IMR-90 (cell line): Measurements from ENCODE around the gene TENM3. TPM values are rescaled to one million over a fixed set of nuclear protein-coding genes. Genes with fewer than 3 reads are reported as not detected.
A peak's percentile ranks its signal among the peaks of the same experiment; 100 is the strongest.

Experiments used
- ATAC-seq: fragments of 200-7000 bp; cut with Tn5 transposase; 2 replicates; pipeline ENCODE4 v1.9.1; 2020; ENCODE audit warnings: low read depth, mild to moderate bottlenecking, moderate library complexity
- BruUV-seq: library from RNA; stranded (reverse); fragments of 400-500 nt; replicated peaks from 2 replicates; lab custom pipeline; 2021; lab: Mats Ljungman, UMichigan
- CTCF ChIA-PET: fragments of 300-600 bp; formaldehyde crosslinking; extraction: SDS; loops from one replicate; lab custom pipeline; 2021; ENCODE audit warnings: antibody characterized with exemption; lab: Yijun Ruan, JAX
- POLR2A ChIA-PET: fragments of 300-600 bp; sonication (Branson Sonifier 250); formaldehyde crosslinking; loops from one replicate; lab custom pipeline; 2022; ENCODE audit warnings: antibody characterized with exemption; ENCODE audit not compliant: unreplicated experiment; lab: Charles Lee
- DNase-seq: peaks from one replicate; pipeline ENCODE4 v3.0.0; 2013
- H2AFZ ChIP-seq: replicated peaks from 2 replicates; pipeline ENCODE3; 2013; ENCODE audit warnings: low read length, mild to moderate bottlenecking; ENCODE audit not compliant: poor library complexity
- H2AK5ac ChIP-seq: 2 replicates; pipeline ENCODE4 v1.6.1; 2013; ENCODE audit warnings: low read depth, low read length, inconsistent platforms
- H2AK9ac ChIP-seq: replicated peaks from 2 replicates; pipeline ENCODE3; 2013; ENCODE audit warnings: mild to moderate bottlenecking, low read depth, low read length, moderate library complexity; ENCODE audit not compliant: poor library complexity
- H2BK120ac ChIP-seq: 2 replicates; pipeline ENCODE4 v1.6.1; 2013; ENCODE audit warnings: low read depth, low read length, inconsistent platforms
- H2BK15ac ChIP-seq: 3 replicates; pipeline ENCODE4 v1.6.1; 2013; ENCODE audit warnings: low read depth, low read length, inconsistent platforms
- H2BK20ac ChIP-seq: 2 replicates; pipeline ENCODE4 v1.6.1; 2013; ENCODE audit warnings: low read depth, mild to moderate bottlenecking, inconsistent platforms, low read length, moderate library complexity
- H2BK5ac ChIP-seq: 2 replicates; pipeline ENCODE4 v1.6.1; 2013; ENCODE audit warnings: mild to moderate bottlenecking, low read depth, low read length, inconsistent platforms; ENCODE audit not compliant: poor library complexity, severe bottlenecking
- H3K14ac ChIP-seq: replicated peaks from 2 replicates; pipeline ENCODE4 v1.6.1; 2013; ENCODE audit warnings: low read depth, low read length, inconsistent platforms
- H3K18ac ChIP-seq: 2 replicates; pipeline ENCODE4 v1.6.1; 2013; ENCODE audit warnings: low read depth, low read length, control low read depth
- H3K23ac ChIP-seq: 2 replicates; pipeline ENCODE4 v1.6.1; 2013; ENCODE audit warnings: low read depth, low read length, inconsistent platforms
- H3K27ac ChIP-seq: 2 replicates; pipeline ENCODE4 v1.5.1; 2013; ENCODE audit warnings: mild to moderate bottlenecking, control low read depth, low read length; ENCODE audit not compliant: insufficient read depth
- H3K27me3 ChIP-seq: 2 replicates; pipeline ENCODE4 v1.6.1; 2013; ENCODE audit warnings: low read length; ENCODE audit not compliant: control insufficient read depth, insufficient read depth
- H3K36me3 ChIP-seq: 2 replicates; pipeline ENCODE4 v1.6.1; 2013; ENCODE audit warnings: low read length, mixed read lengths; ENCODE audit not compliant: control insufficient read depth, insufficient read depth
- H3K4ac ChIP-seq: 2 replicates; pipeline ENCODE4 v1.6.1; 2013; ENCODE audit warnings: low read depth, low read length, inconsistent platforms
- H3K4me1 ChIP-seq: 2 replicates; pipeline ENCODE4 v1.6.1; 2013; ENCODE audit warnings: low read length, mixed read lengths; ENCODE audit not compliant: control insufficient read depth, insufficient read depth
- H3K4me2 ChIP-seq: 2 replicates; pipeline ENCODE4 v1.6.1; 2013; ENCODE audit warnings: low read depth, mild to moderate bottlenecking, control low read depth, low read length, moderate library complexity
- H3K4me3 ChIP-seq: 2 replicates; pipeline ENCODE4 v1.5.1; 2013; ENCODE audit warnings: low read depth, mild to moderate bottlenecking, control low read depth, low read length, moderate library complexity; ENCODE audit not compliant: insufficient read depth
- H3K56ac ChIP-seq: 2 replicates; pipeline ENCODE4 v1.6.1; 2013; ENCODE audit warnings: low read length, inconsistent platforms; ENCODE audit not compliant: insufficient read depth; ENCODE audit errors: extremely low read depth
- H3K79me1 ChIP-seq, 2 experiments: 2 replicates each; pipeline ENCODE4 v1.6.1; 2013; ENCODE audit warnings: low read length in 2 of 2, inconsistent platforms in 1 of 2, low read depth in 1 of 2
- H3K9ac ChIP-seq: 2 replicates; pipeline ENCODE4 v1.6.1; 2013; ENCODE audit warnings: low read depth, low read length, control low read depth
- H3K9me1 ChIP-seq: 2 replicates; pipeline ENCODE4 v1.6.1; 2013; ENCODE audit warnings: low read length, inconsistent platforms; ENCODE audit not compliant: insufficient read depth
- H3K9me3 ChIP-seq: 2 replicates; pipeline ENCODE4 v1.6.1; 2013; ENCODE audit warnings: low read length; ENCODE audit not compliant: control insufficient read depth, insufficient read depth
- H4K20me1 ChIP-seq: 2 replicates; pipeline ENCODE4 v1.6.1; 2013; ENCODE audit warnings: low read length, inconsistent platforms; ENCODE audit not compliant: insufficient read depth
- H4K5ac ChIP-seq: 2 replicates; pipeline ENCODE4 v1.6.1; 2013; ENCODE audit warnings: mild to moderate bottlenecking, low read depth, low read length, control low read depth
- H4K8ac ChIP-seq, 2 experiments: 2 replicates each; pipeline ENCODE4 v1.6.1; 2013; ENCODE audit warnings: low read depth in 2 of 2, low read length in 2 of 2, control low read depth in 1 of 2, inconsistent platforms in 1 of 2
- H4K91ac ChIP-seq: 2 replicates; pipeline ENCODE4 v1.6.1; 2013; ENCODE audit warnings: low read depth, low read length, inconsistent platforms; ENCODE audit not compliant: insufficient read depth
- BHLHE40 ChIP-seq: fragments of 150-350 bp; IDR thresholded peaks from 2 replicates; pipeline ENCODE4 v1.6.1; 2016; ENCODE audit warnings: mild to moderate bottlenecking, low read depth, low read length
- CEBPB ChIP-seq: IDR thresholded peaks from 2 replicates; pipeline ENCODE4 v1.6.1; 2012; ENCODE audit warnings: low read depth, low read length, improper control_type of control experiment
- CHD1 ChIP-seq: IDR thresholded peaks from 2 replicates; pipeline ENCODE4 v1.6.1; 2012; ENCODE audit warnings: low read depth, low read length, improper control_type of control experiment
- CTCF ChIP-seq: conservative IDR thresholded peaks from 2 replicates; pipeline ENCODE4 v1.5.1; 2012; ENCODE audit warnings: mild to moderate bottlenecking, low read depth, low read length, improper control_type of control experiment
- ELK1 ChIP-seq: fragments of 150-350 bp; IDR thresholded peaks from 2 replicates; pipeline ENCODE4 v1.6.1; 2016; ENCODE audit warnings: low read depth, mild to moderate bottlenecking, low read length, moderate library complexity, borderline replicate concordance
- FOS ChIP-seq: fragments of 150-350 bp; IDR thresholded peaks from 2 replicates; pipeline ENCODE4 v1.6.1; 2016; ENCODE audit warnings: low read depth, low read length
- MAFK ChIP-seq: IDR thresholded peaks from 2 replicates; pipeline ENCODE4 v1.6.1; 2012; ENCODE audit warnings: low read depth, low read length, improper control_type of control experiment
- MAZ ChIP-seq: IDR thresholded peaks from 2 replicates; pipeline ENCODE4 v1.6.1; 2012; ENCODE audit warnings: low read depth, mild to moderate bottlenecking, low read length, improper control_type of control experiment, moderate library complexity, borderline replicate concordance
- MXI1 ChIP-seq: IDR thresholded peaks from 2 replicates; pipeline ENCODE4 v1.6.1; 2012; ENCODE audit warnings: low read depth, mild to moderate bottlenecking, low read length, moderate library complexity, borderline replicate concordance
- NFE2L2 ChIP-seq: fragments of 150-350 bp; IDR thresholded peaks from 2 replicates; pipeline ENCODE4 v1.6.1; 2016; ENCODE audit warnings: low read depth, mild to moderate bottlenecking, low read length
- POLR2A ChIP-seq: IDR thresholded peaks from 2 replicates; pipeline ENCODE4 v1.6.1; 2012; ENCODE audit warnings: mild to moderate bottlenecking, low read depth, low read length
- RAD21 ChIP-seq: IDR thresholded peaks from 2 replicates; pipeline ENCODE4 v1.6.1; 2012; ENCODE audit warnings: low read length, improper control_type of control experiment
- RCOR1 ChIP-seq: IDR thresholded peaks from 2 replicates; pipeline ENCODE4 v1.6.1; 2012; ENCODE audit warnings: mild to moderate bottlenecking, low read length, improper control_type of control experiment; ENCODE audit not compliant: insufficient replicate concordance
- RFX5 ChIP-seq: IDR thresholded peaks from 2 replicates; pipeline ENCODE4 v1.8.0; 2012; ENCODE audit warnings: low read depth, mild to moderate bottlenecking, low read length, moderate library complexity
- SMC3 ChIP-seq: fragments of 150-350 bp; IDR thresholded peaks from 2 replicates; pipeline ENCODE4 v1.6.1; 2016; ENCODE audit warnings: low read depth, mild to moderate bottlenecking, antibody characterized with exemption, low read length, moderate library complexity
- WGBS, 2 experiments: methylation state at CpG; one replicate each; pipeline versions ENCODE4 v1.1.5 to v1.1.7; 2013; ENCODE audit warnings: missing lambda C conversion rate in 2 of 2; ENCODE audit not compliant: insufficient read length in 1 of 2; ENCODE audit errors: extremely low coverage in 2 of 2; 5-methylcytosine and 5-hydroxymethylcytosine counted together
- dilution Hi-C: fragments of 300-500 bp; cut with HindIII; formaldehyde crosslinking; loops from one replicate; pipeline ENCODE4 v1.14.3; 2018; ENCODE audit warnings: low sequenced_read_pairs; ENCODE audit not compliant: unreplicated experiment
- in situ Hi-C: fragments of 300-500 bp; cut with MboI; formaldehyde crosslinking; loops from 3 replicates; pipeline ENCODE4 v1.14.3; 2019; ENCODE audit warnings: low sequenced_read_pairs, inconsistent platforms, mixed read lengths
- intact Hi-C: fragments of 100-400 bp; cut with micrococcal nuclease; formaldehyde crosslinking; loops from 2 replicates; pipeline ENCODE4 v1.10.0; 2022
- polyA plus RNA-seq, 3 experiments: library from polyadenylated mRNA; depleted of rRNA; stranded (reverse); fragments of >200 nt; gene quantifications; 2 replicates each; pipeline ENCODE4 v1.2.3, GENCODE V29; 2012; ENCODE audit warnings: low replicate concordance in 1 of 3
- total RNA-seq: library from RNA; depleted of rRNA; stranded (reverse); fragments of >200 nt; gene quantifications from 2 replicates; pipeline ENCODE4 v1.2.3, GENCODE V29; 2012

The TENM3 gene
- total and polyA plus RNA-seq, 2 of the 4 experiments (the other 2 are of a cell fraction): 29.9 to 173 TPM

- WGBS, 2 experiments: 0% methylated on average over 7 of the region's 34 CpGs; no CpG with 5 or more reads in 1 of the 2 experiments
- CTCF ChIA-PET: interaction anchor here (0.8 kb wide), 1 partner anchor 906 kb away, joined by 4 read pairs; no protein-coding TSS in a partner anchor
- TF ChIP-seq SMC3 (no peak), CEBPB (no peak), ELK1 (no peak), RCOR1 (no peak), FOS (no peak), NFE2L2 (no peak), MAFK (no peak), RFX5 (no peak), MXI1 (no peak), RAD21 (no peak), CHD1 (no peak), CTCF (no peak), BHLHE40 (no peak), POLR2A (no peak), MAZ (no peak)
Observed at GRCh38 chr4:182449186-182449929, 206.2 kb downstream of the TENM3 start.

More at GRCh38 chr4:182449186-182449929, 206.2 kb downstream of the TENM3 start:
- no peak overlapping the region for H2AK5ac ChIP-seq
- H3K4me1 ChIP-seq: no peaks in the 10 kb centered on the region
- no peak overlapping the region; the same call in 1 of the 2 replicates for H4K91ac ChIP-seq
- peak overlapping the region; percentile 43; the same call in 1 of the 2 replicates for H3K18ac ChIP-seq
- no peaks in the 10 kb centered on the region for H3K36me3 ChIP-seq
- peaks cover 8 to 13% of the 10 kb centered on the region in 2 experiments; a peak in 3 of 4 replicates for H3K79me1 ChIP-seq
- H2AK9ac ChIP-seq: no peak overlapping the region
- intact Hi-C loops: loop anchor here (1.0 to 10.0 kb wide), 5 partner anchors 212 to 1307 kb away; no protein-coding TSS in a partner anchor
- H3K4me2 ChIP-seq: peak overlapping the region; percentile 63
- peak overlapping the region; percentile 16 for H2BK5ac ChIP-seq
- H3K9ac ChIP-seq: peak overlapping the region; percentile 71
- no peak overlapping the region for H4K8ac ChIP-seq
- H3K4me3 ChIP-seq: peak overlapping the region; percentile 62
- peak overlapping the region; percentile 43; the same call in 1 of the 2 replicates for H3K56ac ChIP-seq
- peak overlapping the region; percentile 95 for H2AFZ ChIP-seq
- peak overlapping the region; percentile 35 for H3K14ac ChIP-seq
- POLR2A ChIA-PET: no interaction called here
- no peaks in the 10 kb centered on the region for H3K9me3 ChIP-seq
- BruUV-seq: no TSS peak
- H2BK120ac ChIP-seq: 0 out of 2 replicates have a peak overlapping the region, but pooled peaks have one; percentile 18
- H2BK20ac ChIP-seq: peak overlapping the region; percentile 62; the same call in 1 of the 2 replicates
- in situ Hi-C loops: no loop called here
- no peaks in the 10 kb centered on the region for H3K9me1 ChIP-seq
- no peaks in the 10 kb centered on the region for H3K27me3 ChIP-seq
- H3K4ac ChIP-seq: peak overlapping the region; percentile 4; the same call in 1 of the 2 replicates
- no peaks in the 10 kb centered on the region for H4K20me1 ChIP-seq
- H4K5ac ChIP-seq: no peak overlapping the region; the same call in 1 of the 2 replicates
- dilution Hi-C loops: no loop called here
- H3K27ac ChIP-seq: 0 out of 2 replicates have a peak overlapping the region, but pooled peaks have one; percentile 15
- ATAC-seq (no peak), DNase-seq (peak; percentile 49)
- H2BK15ac ChIP-seq: no peak overlapping the region
- peak overlapping the region; percentile 68 for H3K23ac ChIP-seq
